ENCODE data around the gene MYEF2. TPM values are rescaled to one million over a fixed set of nuclear protein-coding genes. Genes with fewer than 3 reads are reported as not detected.
A peak's percentile ranks its signal among the peaks of the same experiment; 100 is the strongest.

MYEF2 gene
- total RNA-seq, 1 experiment from 2014 or later, result 15.2 TPM

- no peak for DNase-seq (ENCODE audit: low read depth)
These were observed 90.3 kb downstream of the MYEF2 start for GRCh38 chr15:48087844-48088243.

- DNase-seq (ENCODE audit: low read depth), result peak; percentile 16
These were observed 91.5 kb downstream of the MYEF2 start for GRCh38 chr15:48086576-48086975.

GRCh38 chr15:48086133-48086532 lies 92.0 kb downstream of the MYEF2 start:
- DNase-seq (ENCODE audit: low read depth), result no peak

- no peak for DNase-seq (ENCODE audit: low read depth)
These were observed 92.5 kb downstream of the MYEF2 start for GRCh38 chr15:48085591-48085930.

- peak; percentile 21 for DNase-seq (ENCODE audit: low read depth)
These were observed 93.1 kb downstream of the MYEF2 start for GRCh38 chr15:48084759-48085590.

Other genes with a start within 250 kb of the MYEF2 start
- gene SLC24A5, start 57.3 kb downstream of the MYEF2 start, total RNA-seq (2014; rRNA removed; shearing (Covaris generic)), result not detected in 2 replicates
- gene CTXN2, start 13.4 kb upstream of the MYEF2 start, total RNA-seq (2014; rRNA removed; shearing (Covaris generic)), result not detected in 2 replicates
- gene SLC12A1, start 28.0 kb upstream of the MYEF2 start, total RNA-seq (2014; rRNA removed; shearing (Covaris generic)), result not detected in 2 replicates
- gene DUT, start 153.1 kb upstream of the MYEF2 start, total RNA-seq (2014; rRNA removed; shearing (Covaris generic)), result 132 and 160 TPM in 2 replicates